ENCODE measurements around the gene ZNF512. TPM values are rescaled to one million over a fixed set of nuclear protein-coding genes. Genes with fewer than 3 reads are reported as not detected.

ZNF512 gene, protein sequence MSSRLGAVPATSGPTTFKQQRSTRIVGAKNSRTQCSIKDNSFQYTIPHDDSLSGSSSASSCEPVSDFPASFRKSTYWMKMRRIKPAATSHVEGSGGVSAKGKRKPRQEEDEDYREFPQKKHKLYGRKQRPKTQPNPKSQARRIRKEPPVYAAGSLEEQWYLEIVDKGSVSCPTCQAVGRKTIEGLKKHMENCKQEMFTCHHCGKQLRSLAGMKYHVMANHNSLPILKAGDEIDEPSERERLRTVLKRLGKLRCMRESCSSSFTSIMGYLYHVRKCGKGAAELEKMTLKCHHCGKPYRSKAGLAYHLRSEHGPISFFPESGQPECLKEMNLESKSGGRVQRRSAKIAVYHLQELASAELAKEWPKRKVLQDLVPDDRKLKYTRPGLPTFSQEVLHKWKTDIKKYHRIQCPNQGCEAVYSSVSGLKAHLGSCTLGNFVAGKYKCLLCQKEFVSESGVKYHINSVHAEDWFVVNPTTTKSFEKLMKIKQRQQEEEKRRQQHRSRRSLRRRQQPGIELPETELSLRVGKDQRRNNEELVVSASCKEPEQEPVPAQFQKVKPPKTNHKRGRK
- total RNA-seq, result 13.0 and 20.8 TPM in 2 replicates

DNA sequence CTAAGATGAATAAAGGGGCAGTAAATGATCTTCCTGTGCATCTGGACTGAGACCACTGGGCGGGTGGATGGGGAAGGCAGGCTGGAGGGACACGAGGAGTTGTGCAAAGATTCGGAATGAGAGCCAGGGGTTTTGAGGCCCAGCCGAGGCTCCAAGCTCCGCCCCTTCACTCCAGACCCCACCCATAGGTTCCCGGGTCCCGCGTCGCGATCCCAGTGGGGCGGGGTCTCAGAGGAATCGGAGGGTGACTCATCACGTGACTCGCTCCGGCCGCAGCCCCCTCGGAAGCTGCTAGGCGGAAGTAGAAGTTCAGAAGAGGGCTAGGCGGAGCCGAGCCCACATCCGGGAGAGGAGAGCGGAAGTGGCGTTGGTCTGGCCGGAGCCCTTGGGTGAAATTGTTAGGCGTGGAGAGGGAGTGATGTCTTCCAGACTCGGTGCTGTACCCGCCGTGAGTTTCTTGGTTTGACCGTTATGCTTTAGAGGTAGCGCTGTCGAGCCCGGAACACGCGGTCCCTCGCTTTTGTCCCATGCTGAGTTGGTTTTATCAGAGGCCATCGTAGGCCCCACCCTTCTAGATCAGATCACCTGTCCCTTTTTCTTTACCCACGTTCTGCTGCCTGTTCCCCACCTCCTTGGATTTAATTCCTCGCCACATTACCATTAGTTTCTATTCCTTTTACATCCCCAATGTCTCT, at the start of gene ZNF512:
Gene ZNF512 (plus strand): TSS at position 348 of the 695 bp plus-strand sequence. CDS start 71 bp downstream, at position 419.

DNA sequence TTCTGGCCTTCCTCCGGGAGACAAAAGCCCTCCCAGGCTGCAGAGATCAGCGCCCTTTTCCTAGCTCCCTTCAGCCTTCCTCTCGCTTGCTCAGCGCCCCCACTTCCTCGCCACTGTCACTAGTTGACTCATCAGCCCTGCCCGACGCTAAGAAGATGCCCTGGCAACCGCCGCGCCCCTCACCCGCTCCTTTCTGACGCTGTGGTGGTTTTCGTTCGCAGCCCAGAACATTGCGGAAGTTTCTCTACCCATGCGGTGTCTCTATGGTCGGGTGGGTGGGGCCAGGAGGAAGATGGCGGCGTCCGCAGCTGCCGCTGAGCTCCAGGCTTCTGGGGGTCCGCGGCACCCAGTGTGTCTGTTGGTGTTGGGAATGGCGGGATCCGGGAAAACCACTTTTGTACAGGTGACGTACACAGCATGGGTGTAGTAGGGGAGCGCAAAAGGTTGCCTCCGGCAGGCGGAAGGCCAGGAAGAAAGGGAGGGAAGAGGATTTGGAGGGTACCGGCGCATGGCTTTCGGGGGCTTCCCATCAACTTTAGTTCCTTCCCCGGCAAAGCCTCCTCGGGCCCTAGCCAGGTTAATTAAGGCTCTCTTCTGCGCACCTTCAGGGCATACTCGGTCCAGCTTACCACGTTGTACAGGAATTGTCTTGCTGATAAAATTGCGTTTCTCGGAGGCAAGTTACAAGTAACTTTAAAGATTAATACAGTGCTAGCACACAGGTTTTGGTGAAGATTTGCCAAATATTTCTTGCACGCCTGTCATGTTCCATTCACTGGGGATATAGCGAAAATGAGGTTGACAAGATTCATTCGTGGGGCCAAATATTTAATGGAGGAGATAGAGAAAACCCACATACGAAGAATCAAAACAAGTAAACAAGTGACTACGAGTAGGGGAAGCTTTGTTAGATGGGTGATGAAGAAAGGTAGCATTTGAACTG, 46.2 kb downstream of the ZNF512 start, which contains the start of the genes CCDC121 and GPN1:
Gene CCDC121 (minus strand): TSS at position 246 of the 943 bp plus-strand sequence. CDS start 1,213 bp downstream, outside the sequence.
Gene GPN1 (plus strand): TSS at position 284 of the 943 bp plus-strand sequence. CDS start 9 bp downstream, at position 293.

DNA sequence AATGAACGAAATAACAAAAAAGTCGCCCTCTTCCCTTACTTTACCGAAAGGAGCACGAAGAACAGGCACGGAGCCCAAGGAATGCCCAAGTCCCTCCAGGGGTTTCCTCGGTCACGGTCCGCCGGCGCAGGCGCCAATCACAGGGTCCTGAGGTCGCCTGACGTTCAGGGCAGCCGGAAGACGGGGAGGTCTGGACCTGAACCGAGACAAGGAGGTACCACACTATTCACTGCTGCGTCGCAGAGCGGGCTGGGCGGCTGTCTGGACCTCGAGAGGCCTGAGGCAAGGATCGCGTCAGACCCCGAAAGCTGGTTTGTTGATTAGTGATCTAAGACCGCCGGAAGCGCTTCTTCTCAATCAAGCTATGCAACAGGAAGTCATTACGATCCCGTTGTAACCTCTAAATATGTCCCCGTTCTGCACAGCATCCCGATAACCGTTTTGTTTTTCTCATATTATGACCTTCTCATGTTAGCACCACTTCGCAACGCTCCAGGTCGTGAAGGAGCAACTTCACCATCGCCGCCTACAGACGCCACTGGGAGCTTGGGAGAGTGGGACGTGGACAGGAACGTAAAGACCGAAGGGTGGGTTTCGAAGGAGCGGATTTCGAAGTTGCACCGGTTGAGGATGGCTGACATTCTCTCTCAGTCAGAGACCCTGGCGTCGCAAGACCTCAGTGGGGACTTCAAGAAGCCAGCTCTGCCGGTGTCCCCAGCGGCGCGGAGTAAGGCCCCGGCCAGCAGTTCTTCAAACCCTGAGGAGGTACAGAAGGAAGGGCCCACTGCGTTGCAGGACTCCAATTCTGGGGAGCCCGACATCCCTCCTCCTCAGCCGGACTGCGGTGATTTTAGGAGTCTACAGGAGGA, 80.7 kb downstream of the ZNF512 start, which contains the start of the genes SLC4A1AP and SUPT7L:
Gene SLC4A1AP (plus strand): TSS at position 605 of the 869 bp plus-strand sequence. CDS start 26 bp downstream, at position 631.
Gene SUPT7L (minus strand): TSS at position 330 of the 869 bp plus-strand sequence. CDS start 1,422 bp downstream, outside the sequence.

Other genes with a start within 250 kb of the ZNF512 start
- 44.4 and 49.5 TPM in 2 replicates for gene GTF3C2, start 226.3 kb upstream of the ZNF512 start, total RNA-seq
- gene EIF2B4, start 212.7 kb upstream of the ZNF512 start, total RNA-seq, result 27.0 and 33.4 TPM in 2 replicates
- 148 and 150 TPM in 2 replicates for gene SNX17, start 212.4 kb upstream of the ZNF512 start, total RNA-seq
- gene ZNF513, start 202.3 kb upstream of the ZNF512 start, total RNA-seq, result 6.7 and 12.9 TPM in 2 replicates
- 66.2 and 153 TPM in 2 replicates for gene PPM1G, start 173.5 kb upstream of the ZNF512 start, total RNA-seq
- gene NRBP1, start 154.4 kb upstream of the ZNF512 start, total RNA-seq, result 81.2 and 88.4 TPM in 2 replicates
- 0.49 and 8.9 TPM in 2 replicates for gene KRTCAP3, start 140.7 kb upstream of the ZNF512 start, total RNA-seq
- gene IFT172, start 93.3 kb upstream of the ZNF512 start, total RNA-seq, result 14.7 and 19.4 TPM in 2 replicates
- gene FNDC4, start 87.8 kb upstream of the ZNF512 start, total RNA-seq, result 18.6 and 35.9 TPM in 2 replicates
- 1.1 TPM in 1 of 2 replicates, not detected in the other for gene GCKR, start 86.2 kb upstream of the ZNF512 start, total RNA-seq
- 1.3 and 1.9 TPM in 2 replicates for gene CCDC121, start 46.0 kb downstream of the ZNF512 start, total RNA-seq
- 45.6 and 58.8 TPM in 2 replicates for gene GPN1, start 46.0 kb downstream of the ZNF512 start, total RNA-seq
- gene SUPT7L, start 80.6 kb downstream of the ZNF512 start, total RNA-seq, result 15.5 and 23.7 TPM in 2 replicates
- 15.5 and 20.5 TPM in 2 replicates for gene SLC4A1AP, start 80.8 kb downstream of the ZNF512 start, total RNA-seq
- gene MRPL33, start 188.7 kb downstream of the ZNF512 start, total RNA-seq, result 80.2 and 83.1 TPM in 2 replicates